K562 (cell line): Measurements from ENCODE around the gene PRSS8. TPM values are rescaled to one million over a fixed set of nuclear protein-coding genes. Genes with fewer than 3 reads are reported as not detected.
A peak's percentile ranks its signal among the peaks of the same experiment; 100 is the strongest.

Experiments used
- CEBPZ ChIP-seq: fragments of 150-350 bp; IDR thresholded peaks from 2 replicates; pipeline ENCODE4 v1.6.1; 2014; ENCODE audit warnings: low read depth, mild to moderate bottlenecking, low read length, borderline replicate concordance
- HINFP ChIP-seq: fragments of 450-650 bp; conservative IDR thresholded peaks from 2 replicates; pipeline ENCODE4 v1.6.1; 2016; ENCODE audit warnings: missing genetic modification characterization, low read depth, mild to moderate bottlenecking, control low read depth, missing compliant biosample characterization
- KAT7 ChIP-seq: sonication (generic); formaldehyde crosslinking; IDR thresholded peaks from 2 replicates; pipeline ENCODE4 v1.8.0; 2022; ENCODE audit warnings: missing genetic modification reagents, mild to moderate bottlenecking, borderline replicate concordance
- MYC ChIP-seq, 2 experiments: fragments of 250-450 bp in 1 of 2; sonication (Bioruptor Pico) in 1 of 2; IDR thresholded peaks; 2 replicates each; pipeline versions ENCODE4 v1.5.1 to v1.6.1; 2012 to 2021; ENCODE audit warnings: low read depth in 2 of 2, borderline replicate concordance in 1 of 2, improper control_type of control experiment in 1 of 2, low read length in 1 of 2, mild to moderate bottlenecking in 1 of 2, moderate library complexity in 1 of 2
- NBN ChIP-seq: fragments of 450-650 bp; IDR thresholded peaks from 2 replicates; pipeline ENCODE4 v1.6.1; 2016; ENCODE audit warnings: low read depth, mild to moderate bottlenecking
- NFE2L1 ChIP-seq: fragments of 450-650 bp; IDR thresholded peaks from 2 replicates; pipeline ENCODE4 v1.6.1; 2016; ENCODE audit warnings: missing genetic modification characterization, low read depth, mild to moderate bottlenecking, missing compliant biosample characterization, moderate library complexity, borderline replicate concordance
- NONO ChIP-seq, 2 experiments: fragments of 200-400 bp in 1 of 2; fragments of 450-650 bp in 1 of 2; formaldehyde crosslinking in 1 of 2; IDR thresholded peaks; 2 replicates each; pipeline ENCODE4 v1.6.1; 2017; ENCODE audit warnings: low read depth in 2 of 2, mild to moderate bottlenecking in 2 of 2, moderate library complexity in 2 of 2, low read length in 1 of 2
- RB1 ChIP-seq: fragments of 450-650 bp; IDR thresholded peaks from 2 replicates; pipeline ENCODE4 v1.6.1; 2017; ENCODE audit warnings: low read depth, mild to moderate bottlenecking
- SRSF9 ChIP-seq: fragments of 200-400 bp; formaldehyde crosslinking; IDR thresholded peaks from 2 replicates; pipeline ENCODE4 v1.6.1; 2017; ENCODE audit warnings: low read depth, low read length, borderline replicate concordance
- STAT5A ChIP-seq: IDR thresholded peaks from 2 replicates; pipeline ENCODE4 v1.6.1; 2012; ENCODE audit warnings: low read length, inconsistent platforms, borderline replicate concordance
- THRA ChIP-seq: fragments of 450-650 bp; IDR thresholded peaks from 2 replicates; pipeline ENCODE4 v1.6.1; 2017; ENCODE audit warnings: mild to moderate bottlenecking, moderate library complexity
- TSHZ1 ChIP-seq: fragments of 250-450 bp; sonication (Bioruptor Pico); IDR thresholded peaks from 2 replicates; pipeline ENCODE4 v1.4.0; 2020; ENCODE audit warnings: mild to moderate bottlenecking, moderate library complexity
- ZBTB43 ChIP-seq: sonication (generic); formaldehyde crosslinking; IDR thresholded peaks from 2 replicates; pipeline ENCODE4 v1.8.0; 2023; ENCODE audit warnings: mild to moderate bottlenecking, missing genetic modification reagents
- ZNF197 ChIP-seq: fragments of 200-800 bp; sonication (Bioruptor generic); IDR thresholded peaks from 2 replicates; pipeline ENCODE4 v1.6.1; 2016; ENCODE audit warnings: low read depth, missing genetic modification characterization, missing compliant biosample characterization
- ZNF384 ChIP-seq: IDR thresholded peaks from 2 replicates; pipeline ENCODE4 v1.6.1; 2012; ENCODE audit warnings: low read depth, low read length, improper control_type of control experiment
- polyA plus RNA-seq, 8 experiments: library from polyadenylated mRNA; depleted of rRNA in 4 of 8; stranded (reverse) in 5 of 8; unstranded in 3 of 8; fragments of >200 nt; fragmentation: Nextera tagmentation in 2 of 8; fragmentation: Illumina TruSeq in 1 of 8; extraction: Ambion mirVana in 2 of 8; extraction: Trizol in 1 of 8; gene quantifications; 2 replicates each; pipeline versions ENCODE4 v1.2.1 to v1.2.3, GENCODE V29; 2011 to 2014; ENCODE audit warnings: inconsistent platforms in 1 of 8, missing spikeins in 1 of 8
- total RNA-seq, 7 experiments: library from RNA; depleted of rRNA in 6 of 7; stranded (reverse); fragments of >200 nt in 6 of 7; fragmentation: Illumina TruSeq in 2 of 7; extraction: Trizol in 2 of 7; gene quantifications; 2 replicates each; pipeline versions ENCODE4 v1.2.1 to v1.2.3, GENCODE V29; 2011 to 2021; ENCODE audit warnings: low replicate concordance in 1 of 7

PRSS8 gene
- total and polyA plus RNA-seq, 9 of the 15 experiments (the other 6 are each of a cell fraction or from before 2014, with no cell fraction given) = 0.25 to 3.9 (median 1.3) TPM; not detected in 1

- TF ChIP-seq MYC (IDR thresholded peaks at IDR 0.05; ENCODE audit: low read depth, low read length) (peak; percentile 93), MYC (CRISPR knock-in tag; IDR thresholded peaks at IDR 0.05; ENCODE audit: borderline replicate concordance, low read depth) (no peak), STAT5A (no peak), ZBTB43 (CRISPR knock-in tag) (no peak), ZNF384 (peak; percentile 75), NFE2L1 (no peak), ZNF197 (no peak), HINFP (tag) (no peak), SRSF9 (no peak), KAT7 (CRISPR knock-in tag) (no peak), RB1 (peak; percentile 94), NBN (peak; percentile 48; the same call in 1 of the 2 replicates), TSHZ1 (CRISPR knock-in tag) (no peak), CEBPZ (no peak), NONO (IDR thresholded peaks at IDR 0.05; ENCODE audit: low read depth in 2 of 2, low read length in 1 of 2) (peak in 1 of 2 experiments; percentile 85; a peak in 2 of 4 replicates), THRA (peak; percentile 99)
Observed at GRCh38 chr16:31105677-31106213, 29.8 kb downstream of the PRSS8 start (continued).
